Mononuclear cell (primary cell): ENCODE data around the gene RNF181. TPM values are rescaled to one million over a fixed set of nuclear protein-coding genes. Genes with fewer than 3 reads are reported as not detected.
"Not testable (repeated sequence)": the region's sequence is repeated elsewhere in the genome, so short reads cannot be mapped to it uniquely, and the experiment has no call there.

ENCODE experiments used
- H3K27me3 ChIP-seq: 2 replicates; pipeline ENCODE4 v1.6.0; 2011; ENCODE audit warnings: low read length, control low read depth; ENCODE audit not compliant: insufficient read depth
- H3K4me1 ChIP-seq: 2 replicates; pipeline ENCODE4 v1.5.1; 2011; ENCODE audit warnings: mild to moderate bottlenecking, low read length, control low read depth; ENCODE audit not compliant: insufficient read depth
- H3K4me3 ChIP-seq: 2 replicates; pipeline ENCODE4 v1.5.1; 2011; ENCODE audit warnings: mild to moderate bottlenecking, low read length, moderate library complexity
- H3K9me3 ChIP-seq: 2 replicates; pipeline ENCODE4 v1.5.1; 2011; ENCODE audit warnings: low read depth, mild to moderate bottlenecking, control low read depth, low read length
- total RNA-seq: library from RNA; depleted of rRNA; stranded (reverse); fragments of >200 nt; gene quantifications from one replicate; pipeline ENCODE4 v1.2.3, GENCODE V29; 2012

Gene RNF181
- total RNA-seq, 1 donor: 55.9 TPM

DNA sequence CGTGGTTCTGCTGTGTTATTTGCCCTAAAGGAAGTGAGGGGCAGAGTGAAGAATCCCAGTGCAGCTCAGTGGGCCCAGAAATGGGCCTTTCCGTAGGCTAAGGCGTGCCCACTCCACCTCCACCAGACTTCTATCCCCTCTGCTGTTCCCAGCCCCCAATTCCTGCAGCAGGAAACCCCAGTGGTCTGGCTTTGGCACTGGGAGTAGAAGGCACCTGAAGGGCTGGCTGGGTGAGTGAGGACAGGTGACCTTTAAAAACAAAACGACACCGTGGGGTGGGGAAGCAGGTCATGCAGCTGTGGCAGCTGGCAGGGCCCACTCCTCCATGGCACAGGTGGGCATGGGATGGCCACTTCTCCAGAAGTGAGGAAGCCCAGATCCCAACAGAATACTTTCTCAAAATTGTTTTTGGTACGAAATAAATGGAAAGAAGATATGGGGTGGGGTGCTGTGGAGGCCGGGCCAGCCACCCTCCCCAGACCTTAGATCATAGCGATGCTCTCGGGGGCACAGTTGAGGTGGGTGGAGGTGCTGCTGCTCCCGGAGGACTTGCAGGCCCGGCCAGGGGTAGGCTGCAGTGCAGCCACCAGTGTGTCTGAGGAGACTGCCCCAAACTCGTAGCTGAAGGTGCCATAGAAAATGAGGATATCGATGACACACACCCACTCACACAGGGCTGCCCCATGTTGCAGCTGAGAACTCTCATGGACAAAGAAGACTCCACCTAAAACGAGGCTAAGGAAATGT lies 3.2 kb downstream of the RNF181 start:
- no peak overlapping the region for H3K4me3 ChIP-seq
- H3K4me1 ChIP-seq: peaks cover 50% of the 10 kb centered on the region
- H3K27me3 ChIP-seq: no peaks in the 10 kb centered on the region
- H3K9me3 ChIP-seq: no peaks in the 10 kb centered on the region

DNA sequence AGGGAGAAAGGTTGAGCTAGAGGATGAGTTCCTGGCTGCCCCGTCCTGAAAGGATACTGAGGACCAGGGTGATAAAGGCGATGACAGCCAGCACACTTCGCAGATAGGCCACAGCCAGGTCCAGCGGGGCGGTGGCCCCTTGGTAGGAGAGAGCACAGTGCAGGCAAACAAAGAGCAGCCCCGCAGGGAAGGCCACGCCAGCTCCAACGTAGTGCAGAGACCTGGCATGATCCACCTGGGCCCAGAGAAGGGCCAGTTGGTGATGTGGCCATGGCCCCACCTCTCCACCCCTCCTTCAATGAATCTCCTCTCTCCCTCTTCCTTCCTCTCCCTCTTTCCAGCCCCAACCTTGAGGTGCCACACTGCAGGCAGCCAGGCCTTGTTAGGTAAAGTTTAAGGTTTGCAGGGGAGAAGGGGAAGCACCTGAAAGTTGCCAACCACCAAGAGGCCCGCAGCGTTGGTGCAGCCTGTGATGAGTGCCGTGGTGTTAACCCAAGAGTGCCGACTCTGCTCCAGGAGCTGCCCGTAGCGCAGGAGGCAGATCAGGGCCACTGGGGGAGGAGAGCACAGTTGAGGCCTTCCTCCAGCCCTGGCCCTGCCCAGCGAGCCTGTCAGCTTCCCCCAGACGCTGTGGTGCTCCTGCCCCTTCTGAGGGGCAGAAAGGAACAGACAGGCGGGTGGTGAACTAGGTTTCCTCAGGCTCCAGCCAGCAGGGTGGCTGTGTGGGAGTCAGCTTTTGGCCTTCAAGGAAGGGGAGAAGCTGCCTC lies 4.1 kb downstream of the RNF181 start:
- H3K4me3 ChIP-seq: no peak overlapping the region
- peaks cover 51% of the 10 kb centered on the region for H3K4me1 ChIP-seq
- H3K27me3 ChIP-seq: no peaks in the 10 kb centered on the region
- H3K9me3 ChIP-seq: no peaks in the 10 kb centered on the region

GRCh38 chr2:85600235-85600575 lies 4.7 kb downstream of the RNF181 start:
- Histone ChIP-seq H3K4me3 (no peak overlapping the region), H3K9me3 (no peaks in the 10 kb centered on the region), H3K27me3 (no peaks in the 10 kb centered on the region), H3K4me1 (peaks cover 49% of the 10 kb centered on the region)

- no peak overlapping the region for H3K4me3 ChIP-seq
- H3K27me3 ChIP-seq: no peaks in the 10 kb centered on the region
- no peaks in the 10 kb centered on the region for H3K9me3 ChIP-seq
- peaks cover 52% of the 10 kb centered on the region for H3K4me1 ChIP-seq
Observed at GRCh38 chr2:85600951-85601770, 5.6 kb downstream of the RNF181 start.

DNA sequence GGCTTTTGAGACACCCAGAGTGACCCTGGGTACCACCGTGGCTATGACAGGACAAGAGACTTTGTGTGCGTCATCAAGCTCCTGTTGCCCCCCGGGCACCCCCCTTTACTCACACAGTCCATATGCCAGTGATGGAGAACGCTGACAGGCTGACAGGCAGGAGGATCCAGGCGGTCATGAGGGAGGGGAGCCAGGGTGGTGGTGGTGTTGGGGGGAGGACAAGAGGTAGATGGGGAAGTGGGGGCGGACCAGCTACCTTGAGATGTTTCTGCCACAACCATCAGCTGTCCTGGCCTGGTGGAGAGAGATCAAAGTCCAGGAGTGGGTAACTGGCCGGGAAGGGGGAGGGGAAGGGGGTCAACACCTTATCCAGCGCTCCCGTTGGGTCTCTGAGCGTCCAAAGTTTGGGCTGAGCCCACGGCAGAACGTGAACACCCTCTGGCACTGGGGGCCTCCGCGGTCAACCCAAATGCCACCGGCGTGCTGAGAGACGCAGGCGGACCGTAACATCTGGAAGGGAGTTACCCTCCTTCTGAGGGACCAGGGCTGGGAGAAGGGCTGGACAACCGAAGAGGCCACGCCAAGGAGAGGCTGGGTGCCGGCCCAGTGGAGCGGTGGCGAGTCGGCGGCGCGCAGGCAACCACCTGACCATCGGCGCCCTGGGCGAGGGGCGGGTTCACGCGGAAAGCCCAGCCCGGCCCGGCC lies 6.4 kb downstream of the RNF181 start:
- Histone ChIP-seq H3K27me3 (no peaks in the 10 kb centered on the region), H3K4me1 (peaks cover 48% of the 10 kb centered on the region), H3K9me3 (no peaks in the 10 kb centered on the region), H3K4me3 (peak overlapping the region; percentile 83)

GRCh38 chr2:85602476-85603234 lies 7.1 kb downstream of the RNF181 start, which contains the start of gene TMEM150A:
Gene TMEM150A (minus strand): TSS chr2:85602698. CDS start chr2:85601948, 750 bp downstream.
- H3K9me3 ChIP-seq: no peaks in the 10 kb centered on the region
- peak within 1 kb of the TSS; percentile 83 for H3K4me3 ChIP-seq
- H3K27me3 ChIP-seq: no peaks in the 10 kb centered on the region
- peaks cover 44% of the 10 kb centered on the region for H3K4me1 ChIP-seq

DNA sequence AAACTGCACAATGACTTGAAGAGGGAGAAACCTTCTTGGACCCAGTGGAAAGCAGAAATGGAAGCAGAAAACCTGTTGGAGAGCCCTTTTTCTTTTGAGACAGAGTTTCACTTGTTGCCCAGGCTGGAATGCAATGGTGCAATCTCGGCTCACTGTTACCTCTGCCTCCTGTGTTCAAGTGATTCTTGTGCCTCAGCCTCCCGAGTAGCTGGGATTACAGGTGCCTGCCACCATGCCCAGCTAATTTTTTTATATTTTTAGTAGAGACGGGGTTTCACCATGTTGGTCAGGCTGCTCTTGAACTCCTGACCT lies 8.5 kb downstream of the RNF181 start:
- peaks cover 46% of the 10 kb centered on the region for H3K4me1 ChIP-seq
- H3K27me3 ChIP-seq, H3K4me3 ChIP-seq, H3K9me3 ChIP-seq: not testable (repeated sequence)

- no peak overlapping the region for H3K4me3 ChIP-seq
- H3K4me1 ChIP-seq: peaks cover 50% of the 10 kb centered on the region
- no peaks in the 10 kb centered on the region for H3K9me3 ChIP-seq
- H3K27me3 ChIP-seq: no peaks in the 10 kb centered on the region
Observed at GRCh38 chr2:85604568-85605339, 9.2 kb downstream of the RNF181 start.

- Histone ChIP-seq H3K4me1 (peaks cover 57% of the 10 kb centered on the region), H3K27me3 (no peaks in the 10 kb centered on the region), H3K4me3 (no peak overlapping the region), H3K9me3 (no peaks in the 10 kb centered on the region)
Observed at GRCh38 chr2:85605406-85606115, 10.0 kb downstream of the RNF181 start.

GRCh38 chr2:85606116-85606455 lies 10.5 kb downstream of the RNF181 start:
- Histone ChIP-seq H3K27me3 (no peaks in the 10 kb centered on the region), H3K4me1 (peaks cover 62% of the 10 kb centered on the region), H3K4me3 (no peak overlapping the region), H3K9me3 (no peaks in the 10 kb centered on the region)

GRCh38 chr2:85607268-85608215 lies 12.0 kb downstream of the RNF181 start:
- Histone ChIP-seq H3K27me3 (no peaks in the 10 kb centered on the region), H3K9me3 (no peaks in the 10 kb centered on the region), H3K4me1 (peaks cover 65% of the 10 kb centered on the region), H3K4me3 (no peak overlapping the region)

DNA sequence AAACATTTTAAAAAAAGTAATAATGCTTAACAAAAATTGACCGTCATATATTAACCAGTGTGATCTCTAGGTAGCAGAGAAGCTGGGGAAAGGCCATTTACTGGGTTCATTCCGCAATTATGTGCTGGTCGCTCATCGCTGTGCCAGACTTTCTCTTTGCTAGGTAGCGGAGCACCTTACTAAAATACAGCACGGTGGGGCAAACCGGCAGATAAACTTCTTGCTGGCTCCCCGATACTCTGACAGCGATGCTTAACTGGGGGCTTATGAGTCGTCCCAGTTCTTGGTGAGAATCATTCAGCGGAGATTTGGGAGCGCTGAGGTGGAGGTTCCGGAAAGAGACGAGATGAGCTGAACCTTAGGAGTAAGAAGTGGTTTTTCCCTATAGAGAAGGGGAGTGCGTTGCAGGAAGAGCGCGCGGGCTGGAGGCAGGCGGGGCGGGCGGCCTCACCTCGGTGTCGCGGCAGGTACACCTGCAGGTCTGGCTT lies 15.7 kb downstream of the RNF181 start:
- H3K27me3 ChIP-seq: no peaks in the 10 kb centered on the region
- peak overlapping the region; percentile 80 for H3K4me3 ChIP-seq
- no peaks in the 10 kb centered on the region for H3K9me3 ChIP-seq
- peaks cover 44% of the 10 kb centered on the region for H3K4me1 ChIP-seq
